GM21526 (cell line): Measurements from ENCODE around the gene CCDC86.

Experiments
- ATAC-seq: cut with Tn5 transposase; IDR thresholded peaks from one replicate; pipeline ENCODE4 v1.9.1; 2021; ENCODE audit warnings: moderate library complexity; ENCODE audit not compliant: unreplicated experiment, low FRiP score

CCDC86 gene

DNA sequence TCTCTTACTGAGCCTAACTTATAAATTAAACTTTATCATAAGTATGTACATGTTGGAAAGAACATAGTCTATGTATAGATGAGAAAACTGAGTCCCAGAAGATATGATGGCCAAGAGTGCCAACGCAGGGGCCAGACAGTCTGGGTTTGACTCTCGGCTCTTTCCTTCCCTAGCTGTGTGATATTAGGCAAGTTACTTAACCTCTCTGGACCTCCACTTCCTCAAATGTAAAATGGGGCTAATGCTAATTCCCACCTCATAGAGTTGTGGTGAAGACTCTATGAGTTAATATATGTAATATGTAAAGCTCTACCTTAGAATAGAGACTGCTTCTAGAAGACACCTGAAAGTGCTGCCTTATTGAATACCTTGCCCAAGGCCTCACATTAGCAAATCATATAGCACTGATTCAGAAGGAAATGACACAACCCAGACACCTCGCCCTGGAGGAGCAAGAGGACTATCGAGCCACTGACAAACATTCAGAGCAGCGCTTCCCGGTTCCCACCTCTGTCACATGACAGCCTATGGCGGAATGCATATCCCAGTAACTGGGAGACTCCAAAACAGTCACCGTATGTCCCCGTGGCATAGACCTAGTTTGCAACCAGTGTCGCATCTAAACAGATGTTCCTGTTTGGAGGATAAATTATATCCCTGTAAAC is 11.3 kb upstream of the CCDC86 start:
- no peak for ATAC-seq

DNA sequence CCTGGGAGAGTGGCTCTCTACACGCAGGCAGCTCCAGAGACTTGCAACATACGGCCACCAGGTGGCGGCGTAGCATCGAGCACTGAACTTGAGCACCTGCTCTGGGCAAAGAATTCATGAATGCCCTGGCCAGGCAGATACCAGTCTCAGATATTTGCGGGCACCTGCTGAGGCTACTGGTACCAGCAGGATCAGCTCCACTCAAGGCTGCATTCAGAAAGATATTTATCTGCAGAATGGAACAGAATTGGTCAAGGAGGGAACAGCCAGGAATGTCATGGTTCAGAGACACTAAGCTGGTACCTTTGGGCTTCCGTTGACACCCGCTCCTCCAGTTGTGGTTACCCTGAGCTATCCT is 10.8 kb upstream of the CCDC86 start:
- ATAC-seq, result no peak

DNA sequence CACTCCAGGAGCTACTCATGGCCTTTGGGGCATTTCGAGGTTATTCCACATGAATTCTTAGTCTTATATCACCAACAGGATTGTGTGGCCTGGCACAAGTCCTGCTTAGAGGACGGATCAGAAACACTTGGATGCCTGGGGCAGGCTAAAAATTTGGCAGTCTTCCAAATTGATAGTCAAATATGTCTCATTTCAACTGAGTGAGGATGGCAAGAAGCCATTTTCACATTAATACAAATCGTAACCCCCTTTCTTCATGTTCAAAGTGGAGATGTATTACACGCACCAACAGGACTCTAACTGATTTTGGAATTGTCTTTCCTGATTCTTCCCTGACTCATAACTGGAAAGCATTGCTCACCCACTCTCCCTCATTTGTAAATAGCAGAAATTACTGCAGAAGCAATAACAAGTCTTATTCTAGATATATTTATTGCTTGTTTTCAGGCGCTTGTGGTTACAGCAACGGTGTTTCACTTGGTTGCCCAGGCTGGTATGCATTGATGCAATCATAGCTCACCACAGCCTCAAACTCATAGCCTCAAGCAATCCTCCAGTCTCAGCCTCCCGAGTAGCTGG is 10.3 kb upstream of the CCDC86 start:
- no peak for ATAC-seq

DNA sequence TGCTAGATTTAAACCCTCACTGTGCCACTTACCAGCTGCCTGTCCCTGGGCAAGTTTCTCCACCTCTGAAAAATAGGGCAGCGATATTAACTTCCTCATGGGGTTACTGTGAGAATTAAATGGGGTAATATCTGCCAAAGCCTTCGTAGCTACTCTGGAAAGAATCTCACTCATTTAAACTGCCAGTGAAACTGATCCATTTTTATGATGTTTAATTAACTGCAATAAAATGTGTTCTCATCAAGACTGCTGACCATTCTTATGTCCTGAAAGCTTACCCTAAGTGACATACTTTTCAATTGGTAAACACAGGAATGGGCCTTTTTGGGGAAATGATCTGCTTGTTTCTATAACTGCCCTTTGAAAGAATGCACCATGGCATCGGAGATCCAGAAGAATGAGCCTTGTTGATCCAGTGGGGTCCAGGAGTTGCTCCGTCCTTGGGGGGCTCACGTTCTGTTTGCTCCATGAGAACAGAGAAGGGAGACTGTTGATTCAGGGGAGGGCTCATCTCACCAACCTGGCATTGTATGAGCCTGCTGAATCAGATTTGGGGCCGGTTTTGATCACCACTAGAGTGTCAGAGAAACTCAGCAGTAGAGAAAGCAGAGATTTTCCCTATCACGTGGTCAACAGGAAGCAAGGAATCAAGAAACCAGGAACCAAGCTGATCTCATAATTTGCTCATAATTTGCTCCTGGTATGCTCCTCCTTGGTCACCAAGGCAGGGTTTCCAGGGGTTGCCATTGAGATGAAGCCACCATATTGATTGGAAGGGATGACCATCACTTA is 7.0 kb upstream of the CCDC86 start:
- no peak for ATAC-seq

DNA sequence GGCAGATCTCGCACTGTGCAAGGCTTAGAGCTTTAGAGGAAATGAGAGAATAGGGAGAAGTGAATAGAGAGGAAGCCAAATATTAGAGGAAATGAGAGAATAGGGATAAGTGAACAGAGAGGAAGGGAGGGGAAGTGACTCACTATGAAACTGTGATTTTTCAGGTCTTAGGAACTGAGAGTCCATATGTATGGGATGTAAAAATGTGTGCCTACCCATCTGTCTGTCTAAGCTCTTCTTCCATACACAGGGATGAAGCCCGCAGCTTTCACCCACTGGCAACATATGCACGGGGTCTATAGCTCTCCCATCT is 6.4 kb upstream of the CCDC86 start:
- ATAC-seq, result no peak

DNA sequence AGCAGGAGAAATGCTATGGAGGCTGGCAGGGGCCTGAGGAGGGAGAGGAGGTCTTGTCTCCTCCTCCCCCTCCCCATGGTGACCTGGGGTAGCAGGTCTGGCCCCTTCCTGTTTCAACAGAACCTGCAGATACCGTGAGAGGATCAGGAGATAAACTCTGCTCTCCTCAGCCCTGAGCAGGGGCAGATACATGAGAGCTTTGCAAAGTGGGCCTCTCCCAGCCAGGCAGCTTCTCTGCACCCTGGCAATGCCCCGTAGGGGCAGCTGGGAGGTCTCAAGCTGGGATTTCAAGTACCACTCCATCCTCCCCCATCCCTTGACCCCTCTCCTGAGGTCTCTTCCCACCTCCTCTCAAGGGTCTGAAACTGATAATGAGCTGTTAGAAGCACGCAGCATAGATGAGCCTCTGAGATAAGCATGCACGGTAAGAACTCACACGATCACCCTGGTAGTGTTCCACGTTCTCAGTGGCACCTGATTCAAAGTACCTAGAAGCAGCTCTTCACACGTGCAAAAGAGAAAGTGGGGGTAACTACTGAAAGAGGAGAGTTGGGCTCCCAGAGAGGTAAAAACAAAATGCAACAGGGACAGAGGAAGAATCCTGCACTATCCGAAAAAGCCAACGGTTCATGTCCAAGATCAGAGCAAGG is 4.9 kb upstream of the CCDC86 start:
- ATAC-seq, result no peak

DNA sequence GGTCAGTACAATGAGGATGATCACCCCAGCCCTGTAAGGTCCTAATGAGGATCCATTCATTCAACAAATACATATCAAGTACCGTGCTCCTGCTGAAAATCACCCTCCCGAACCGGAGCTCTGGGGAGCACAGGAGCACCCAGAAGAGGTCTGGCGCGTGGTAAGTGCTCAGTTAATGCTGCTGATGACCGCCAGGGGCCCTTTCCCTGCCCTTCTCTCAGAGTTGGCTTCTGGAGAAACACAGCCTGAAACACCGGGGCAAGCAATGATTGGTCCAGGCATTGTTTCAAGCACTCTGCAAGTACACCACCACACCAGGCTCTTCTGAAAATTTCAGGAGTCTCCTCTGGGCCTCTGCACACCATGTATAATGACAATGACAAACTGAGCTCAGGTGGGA is 3.8 kb upstream of the CCDC86 start:
- ATAC-seq, result no peak

DNA sequence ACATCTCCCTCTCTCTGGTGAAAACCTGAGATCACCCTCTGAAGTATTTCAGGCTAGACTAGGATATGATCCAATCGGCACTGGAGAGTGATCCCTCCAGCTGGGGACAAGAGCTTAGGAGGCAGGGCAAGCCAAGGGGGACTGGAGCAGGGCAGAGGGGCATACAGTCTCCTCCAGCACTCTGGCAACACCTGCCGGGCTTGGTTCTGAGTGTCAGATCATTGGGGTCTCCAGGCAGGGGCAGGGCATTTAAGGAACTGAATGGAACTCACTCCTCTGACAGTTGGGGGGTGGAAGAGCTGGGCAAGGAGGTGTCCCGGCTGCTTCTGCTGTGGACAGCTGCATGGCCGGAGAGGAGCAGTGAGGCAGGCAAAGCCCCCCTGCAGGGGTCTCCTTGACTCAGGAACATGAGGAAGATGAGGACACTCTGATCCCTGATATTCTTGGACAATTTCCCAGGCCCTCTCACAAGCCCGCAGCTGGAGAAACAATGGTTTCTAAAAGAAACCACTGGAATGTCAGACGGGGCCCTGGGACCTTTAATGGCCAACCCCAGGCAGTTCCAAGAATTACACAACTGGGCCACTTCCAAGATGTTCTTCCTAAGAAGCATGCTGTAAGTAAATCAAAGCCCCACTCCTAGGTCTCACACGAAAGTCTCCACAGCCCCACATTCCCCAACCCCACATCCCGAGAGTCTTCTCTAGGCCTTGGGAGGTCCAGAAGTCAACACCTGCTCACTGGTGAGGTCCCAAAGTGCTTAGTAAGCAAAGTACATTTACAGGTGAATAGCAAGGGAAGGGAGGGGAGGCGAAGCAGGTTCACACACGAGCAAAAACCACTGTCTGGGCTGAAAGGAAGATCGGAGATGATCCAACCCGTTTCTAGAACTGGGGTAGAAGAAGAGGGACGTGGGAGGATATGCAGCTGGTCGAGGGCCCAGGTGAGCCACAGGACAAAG is 1.2 kb upstream of the CCDC86 start:
- no peak for ATAC-seq

DNA sequence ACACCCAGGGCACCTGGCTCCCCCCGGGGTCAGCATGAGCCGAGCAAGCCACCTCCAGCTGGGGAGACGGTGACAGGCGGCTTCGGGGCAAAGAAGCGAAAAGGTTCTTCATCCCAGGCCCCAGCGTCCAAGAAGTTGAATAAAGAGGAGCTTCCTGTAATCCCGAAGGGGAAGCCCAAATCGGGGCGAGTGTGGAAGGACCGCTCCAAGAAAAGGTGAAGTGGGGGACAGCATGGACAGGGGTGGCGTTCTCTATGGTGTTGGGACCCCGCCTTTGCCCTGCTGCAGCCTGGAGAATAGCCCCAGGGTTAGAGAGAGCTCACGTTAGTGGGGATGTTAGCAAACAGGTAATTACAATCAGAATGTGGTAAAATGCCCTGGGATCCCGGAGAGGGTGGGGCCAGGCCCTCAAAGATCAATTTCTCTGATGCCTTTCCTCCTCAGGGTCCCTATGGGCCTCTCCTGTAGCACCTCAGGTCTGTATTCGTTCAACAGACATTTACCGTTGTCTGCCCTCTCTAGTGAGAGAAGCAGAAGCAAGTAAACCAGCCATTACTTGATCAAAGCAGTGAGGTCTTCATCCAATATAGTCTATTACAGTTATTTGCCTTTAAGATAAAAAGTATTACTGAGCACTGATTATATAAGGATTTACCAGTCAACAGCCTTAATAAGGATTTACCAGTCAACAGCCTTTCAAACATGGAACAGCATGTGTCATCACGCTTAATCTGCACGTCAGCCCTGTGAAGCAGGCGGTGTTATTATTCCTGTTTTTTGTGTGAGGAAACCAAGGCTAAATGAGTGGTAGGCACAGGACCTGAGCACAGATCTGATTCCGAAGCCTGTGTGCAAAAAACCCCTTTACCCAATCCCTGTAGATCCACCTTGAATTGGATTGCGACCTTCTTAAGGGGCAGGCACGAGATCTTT is 1.0 kb downstream of the CCDC86 start:
- ATAC-seq, result no peak

DNA sequence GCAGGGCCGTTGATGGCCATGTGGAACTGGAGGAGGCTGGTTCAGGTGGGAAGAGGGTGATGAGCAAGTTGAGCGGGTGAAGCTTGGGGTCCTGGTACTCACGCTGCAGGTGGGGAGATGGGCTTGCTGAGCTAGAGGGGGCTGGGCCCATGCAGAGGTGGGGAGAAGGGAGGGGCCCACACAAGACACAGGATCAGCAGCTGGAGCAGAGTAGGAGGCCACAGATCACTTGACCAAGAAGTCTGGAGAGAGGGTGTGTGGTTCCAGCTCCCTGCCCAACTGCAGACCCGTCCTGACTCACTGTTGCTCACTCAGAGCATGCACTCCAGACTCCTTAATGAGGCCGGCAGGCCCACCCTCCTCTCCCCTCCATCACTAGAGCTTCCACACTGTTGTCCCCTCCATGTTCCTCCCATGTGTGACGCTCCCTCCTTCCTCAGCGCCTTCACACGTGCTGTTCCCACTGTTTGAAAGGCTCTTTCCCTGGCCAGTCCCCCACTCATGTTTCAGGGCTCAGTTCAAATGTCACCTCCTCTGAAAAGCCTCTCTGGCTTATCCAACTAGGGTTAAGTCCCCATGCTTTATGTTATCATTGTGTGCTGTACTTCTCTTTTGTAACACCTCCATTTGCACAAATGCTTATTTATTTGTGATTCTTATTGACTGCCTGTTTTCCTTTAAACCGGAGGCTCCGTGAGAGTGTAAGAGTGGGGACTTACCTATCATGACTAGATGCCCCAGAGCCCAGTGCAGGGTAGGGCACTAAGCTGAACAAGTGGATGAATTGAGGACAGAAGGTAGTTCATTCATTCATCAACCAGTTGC is 2.3 kb downstream of the CCDC86 start:
- no peak for ATAC-seq

DNA sequence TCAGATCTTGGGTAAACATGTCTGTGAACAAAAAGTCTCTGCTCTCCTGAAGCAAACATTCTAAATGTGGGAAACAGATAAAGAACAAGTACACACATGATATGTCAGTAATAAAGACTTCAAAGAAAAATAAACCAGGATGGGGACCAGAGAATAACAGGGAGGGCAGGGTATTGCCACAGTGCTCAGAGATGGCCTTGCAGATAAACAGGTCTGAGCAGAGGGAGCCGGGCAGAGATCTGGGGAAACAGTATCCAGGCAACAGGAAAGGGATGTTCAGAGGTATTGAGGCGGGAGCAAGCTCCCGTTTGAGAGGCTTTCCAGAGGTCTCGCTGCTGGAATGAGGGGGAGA is 2.9 kb downstream of the CCDC86 start:
- ATAC-seq, result no peak

DNA sequence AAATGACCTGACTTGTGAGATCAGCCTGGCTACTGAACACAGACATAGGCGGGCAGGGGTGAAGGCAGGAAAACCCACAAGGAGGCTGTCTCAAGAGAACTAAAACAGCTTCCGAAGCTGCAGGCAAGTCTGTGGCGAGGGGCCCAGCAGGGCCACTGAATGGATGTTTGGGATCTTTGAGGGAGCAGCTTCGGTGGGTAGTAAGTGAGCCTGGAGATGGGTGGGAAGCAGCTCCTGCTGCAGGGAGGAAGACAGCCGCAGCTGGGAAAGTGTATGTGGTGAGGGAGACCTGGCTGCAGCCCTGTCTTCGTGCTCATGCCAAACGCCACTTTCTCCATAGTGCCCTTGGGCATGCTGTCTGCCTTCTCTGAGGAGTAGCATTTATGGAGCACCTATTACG is 3.4 kb downstream of the CCDC86 start:
- no peak for ATAC-seq

DNA sequence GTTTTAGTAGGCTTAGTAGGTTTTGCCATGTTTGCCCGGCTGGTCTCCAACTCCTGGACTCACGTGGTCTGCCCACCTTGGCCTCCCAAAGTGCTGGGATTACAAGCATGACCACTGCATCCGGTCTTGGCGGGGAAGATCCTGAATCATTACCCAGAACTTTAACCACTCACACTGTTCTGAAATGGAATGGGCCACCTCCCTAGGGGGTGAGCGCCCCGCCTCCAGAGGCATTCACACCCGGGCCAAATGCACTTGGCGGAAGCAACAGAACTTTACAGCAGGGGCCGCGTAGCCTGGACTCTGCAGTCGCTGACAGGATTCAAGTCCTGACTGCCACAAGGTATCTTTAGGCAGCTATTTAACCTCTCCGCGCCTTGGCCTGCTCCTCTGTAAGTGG is 5.4 kb downstream of the CCDC86 start:
- ATAC-seq, result no peak

DNA sequence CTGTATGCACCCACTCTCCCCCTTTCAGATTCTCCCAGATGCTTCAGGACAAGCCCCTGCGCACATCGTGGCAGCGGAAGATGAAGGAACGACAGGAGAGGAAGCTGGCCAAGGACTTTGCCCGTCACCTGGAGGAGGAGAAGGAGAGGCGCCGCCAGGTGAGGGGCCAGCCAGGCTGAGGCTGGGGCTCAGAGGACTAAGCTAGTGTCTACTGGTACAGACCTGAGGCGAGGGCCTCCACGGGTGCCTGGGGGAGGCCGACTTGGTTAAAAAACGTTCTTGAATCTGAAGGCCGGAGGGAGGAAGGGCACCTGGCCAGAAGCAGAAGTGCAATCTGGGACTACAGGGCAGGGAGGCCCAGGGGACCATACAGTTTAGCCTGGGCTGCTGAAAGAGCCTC is 6.0 kb downstream of the CCDC86 start:
- ATAC-seq, result no peak

DNA sequence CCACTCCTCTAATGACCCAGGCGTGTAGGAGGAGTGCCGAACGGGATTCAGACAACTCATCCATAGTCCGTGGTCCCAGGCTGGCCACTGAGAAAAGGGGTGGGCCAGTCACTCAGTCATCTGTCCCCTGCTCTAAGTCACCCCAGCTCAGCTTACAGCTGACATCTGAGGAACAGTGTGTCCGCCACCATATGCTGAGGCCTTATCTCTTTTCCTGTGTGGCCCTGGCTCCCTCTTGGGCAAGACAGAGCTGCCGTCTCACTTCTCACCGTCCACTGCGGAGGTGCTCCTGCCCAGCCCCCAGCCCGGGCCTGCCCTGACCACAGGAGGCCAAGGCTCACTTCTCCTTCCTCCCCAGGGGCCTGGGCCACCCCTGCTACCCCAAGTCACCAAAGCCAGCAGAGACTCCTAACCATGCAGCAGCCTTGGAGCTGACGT is 6.8 kb downstream of the CCDC86 start:
- no peak for ATAC-seq

DNA sequence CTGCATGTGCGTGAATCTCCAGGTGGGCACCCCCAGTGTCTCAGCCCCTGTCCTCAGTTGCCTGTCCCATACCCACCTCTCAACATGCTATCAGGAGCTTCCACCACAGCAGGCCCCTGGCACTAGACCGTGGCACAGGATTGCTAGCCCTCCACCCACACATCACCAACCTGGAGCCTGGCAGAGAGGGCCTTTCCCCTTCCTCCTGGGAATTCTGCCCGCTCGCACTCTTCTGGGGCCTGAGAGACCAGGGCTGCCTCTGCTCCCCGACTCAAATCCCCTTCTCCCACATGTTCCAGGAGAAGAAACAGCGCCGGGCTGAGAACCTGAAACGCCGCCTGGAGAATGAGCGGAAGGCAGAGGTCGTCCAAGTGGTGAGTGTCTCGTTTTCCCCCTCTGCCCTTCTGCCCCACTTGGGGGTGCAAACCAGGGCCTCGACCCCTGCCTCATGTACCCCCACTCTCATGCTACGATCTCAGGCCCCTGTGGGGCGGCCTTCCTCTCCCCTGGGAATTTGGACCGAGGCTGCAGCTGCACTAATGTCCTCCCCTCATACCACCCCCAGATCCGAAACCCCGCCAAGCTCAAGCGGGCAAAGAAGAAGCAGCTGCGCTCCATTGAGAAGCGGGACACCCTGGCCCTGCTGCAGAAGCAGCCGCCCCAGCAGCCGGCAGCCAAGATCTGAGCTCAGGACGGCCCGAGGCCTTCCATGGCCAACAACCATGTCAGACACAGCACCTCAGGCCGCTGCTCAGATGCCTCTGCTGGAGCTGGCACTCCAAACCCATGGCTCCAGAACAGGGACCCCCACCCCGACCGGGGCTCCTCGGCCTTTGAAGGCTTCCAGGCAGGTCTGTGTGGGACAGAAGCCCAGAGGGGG is 8.0 kb downstream of the CCDC86 start:
- no peak for ATAC-seq

DNA sequence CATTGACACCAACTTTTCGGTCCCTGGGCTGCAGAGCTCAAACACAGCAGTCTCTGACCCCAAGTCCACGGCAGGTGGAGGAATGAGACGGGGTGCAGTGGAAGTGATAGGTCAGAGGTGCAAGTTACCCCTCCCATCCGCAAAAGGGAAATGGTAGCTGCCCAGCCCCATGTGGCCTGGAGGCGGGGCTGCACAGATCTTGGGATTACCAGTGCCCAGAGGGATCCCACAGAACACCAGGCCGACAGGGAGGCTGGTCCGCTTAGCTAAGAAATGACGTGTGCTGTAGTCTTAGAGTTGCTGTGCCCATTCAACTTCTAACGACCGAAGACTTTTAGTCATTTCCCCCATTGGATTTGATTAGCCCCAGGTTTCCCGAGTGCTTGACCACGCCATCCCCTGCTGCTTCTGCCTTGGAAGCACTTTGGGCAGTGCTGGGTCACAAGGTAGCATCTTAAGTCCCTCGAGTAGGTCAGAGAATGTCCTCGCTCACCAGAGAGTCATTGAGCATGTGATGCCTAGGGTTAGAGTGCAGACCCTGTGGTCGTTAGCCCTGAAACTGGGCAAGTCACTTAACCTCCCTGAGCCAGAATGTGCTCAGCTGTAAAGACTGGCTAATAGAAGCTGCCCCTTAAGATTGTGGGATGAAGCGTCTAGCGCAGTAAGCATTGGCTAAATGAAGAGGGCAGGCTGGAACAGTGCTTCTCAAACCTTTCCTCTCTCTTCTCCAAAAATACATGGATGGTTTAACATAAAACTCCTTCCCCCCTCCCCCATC is 9.6 kb downstream of the CCDC86 start:
- ATAC-seq, result no peak
